HG02884 (cell line): ENCODE data around the gene PIAS2.
"Not testable (repeated sequence)": the region's sequence is repeated elsewhere in the genome, so short reads cannot be mapped to it uniquely, and the experiment has no call there.

Experiments used
- ATAC-seq: cut with Tn5 transposase; IDR thresholded peaks from one replicate; pipeline ENCODE4 v1.9.1; 2021; ENCODE audit warnings: mild to moderate bottlenecking, moderate library complexity; ENCODE audit not compliant: unreplicated experiment

The PIAS2 gene

DNA sequence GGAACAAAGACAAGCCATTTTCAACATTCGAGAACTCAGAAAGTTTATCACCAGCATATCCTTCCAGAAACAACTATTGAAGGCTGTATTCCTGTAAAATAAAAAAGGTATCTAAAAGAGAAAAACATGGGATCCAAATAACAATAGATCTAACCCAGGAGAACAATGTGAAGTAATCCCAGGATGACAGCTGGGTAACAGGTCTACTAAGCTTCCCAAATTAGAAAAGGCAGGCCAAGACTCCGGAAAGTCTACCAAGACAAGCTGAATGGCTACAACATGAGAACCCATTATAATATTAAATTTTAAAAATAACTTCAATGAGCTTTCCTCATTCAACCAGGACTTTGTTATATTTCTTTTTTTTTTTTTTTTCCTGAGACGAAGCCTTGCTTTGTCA lies 6.5 kb downstream of the PIAS2 start:
- no peak for ATAC-seq

DNA sequence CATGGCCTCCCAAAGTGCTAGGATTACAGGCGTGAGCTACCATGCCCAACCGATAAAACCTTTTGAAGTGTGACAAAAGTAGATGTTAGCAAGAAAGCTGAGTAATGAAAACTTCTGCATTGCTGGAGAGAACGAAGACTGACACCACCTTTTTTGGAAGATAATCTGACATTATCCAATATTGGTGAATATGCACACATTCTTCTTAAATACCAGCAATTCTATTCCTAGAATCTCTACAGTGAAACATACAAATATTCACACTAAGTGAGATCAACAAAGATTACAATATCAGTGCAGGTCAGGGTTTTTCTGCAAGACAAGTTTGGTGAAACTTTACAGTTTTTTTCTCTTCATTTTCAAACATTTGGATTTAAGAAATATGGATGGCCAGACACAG lies 7.8 kb downstream of the PIAS2 start:
- ATAC-seq: no peak

DNA sequence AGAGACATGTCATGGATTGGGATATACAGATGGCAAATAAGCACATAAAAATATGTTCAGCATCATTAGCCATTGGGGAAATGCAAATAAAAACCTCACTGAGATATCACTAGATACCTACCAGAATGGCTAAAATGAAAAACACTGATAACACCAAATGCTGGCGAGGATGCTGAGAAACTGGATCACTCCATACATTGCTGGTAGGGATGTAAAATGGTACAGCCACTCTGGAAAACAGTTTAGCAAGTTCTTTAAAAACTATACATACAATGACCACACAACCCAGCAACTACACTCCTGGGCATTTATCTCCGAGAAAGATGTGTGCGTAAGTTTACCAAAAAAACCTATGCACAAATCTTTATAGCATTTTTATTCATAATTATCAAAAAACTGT lies 13.9 kb downstream of the PIAS2 start:
- ATAC-seq: no peak

DNA sequence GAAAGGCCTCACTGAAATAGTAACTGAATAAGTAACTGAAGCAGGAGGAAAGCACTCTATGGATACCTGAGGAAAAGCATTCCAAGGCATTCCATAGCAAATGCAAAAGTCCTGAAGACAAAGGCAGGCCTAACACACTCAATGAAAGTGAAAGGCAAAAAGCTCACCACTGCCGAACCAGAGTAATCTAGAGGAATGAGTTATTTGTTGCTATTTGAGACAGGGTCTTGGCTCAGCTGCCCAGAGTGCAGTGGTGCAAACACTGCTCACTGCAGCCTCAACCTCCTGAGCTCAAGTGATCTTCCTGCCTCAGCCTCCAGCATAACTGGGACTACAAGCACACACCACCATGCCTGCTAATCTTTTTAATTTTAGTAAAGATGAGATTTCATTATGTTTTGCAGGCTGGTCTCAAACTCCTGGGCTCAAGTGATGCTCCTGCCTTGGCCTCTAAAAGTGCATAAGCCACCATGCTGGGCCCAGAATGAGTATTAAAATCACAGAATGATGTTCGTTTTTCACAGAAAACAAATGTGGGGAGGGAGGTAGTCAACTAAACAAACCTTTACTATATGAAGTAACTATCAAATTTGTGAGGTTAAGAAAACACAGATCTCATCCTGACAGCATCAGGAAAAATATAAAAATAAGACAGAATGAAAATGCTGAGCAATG lies 17.9 kb downstream of the PIAS2 start:
- ATAC-seq: peak; percentile 85

DNA sequence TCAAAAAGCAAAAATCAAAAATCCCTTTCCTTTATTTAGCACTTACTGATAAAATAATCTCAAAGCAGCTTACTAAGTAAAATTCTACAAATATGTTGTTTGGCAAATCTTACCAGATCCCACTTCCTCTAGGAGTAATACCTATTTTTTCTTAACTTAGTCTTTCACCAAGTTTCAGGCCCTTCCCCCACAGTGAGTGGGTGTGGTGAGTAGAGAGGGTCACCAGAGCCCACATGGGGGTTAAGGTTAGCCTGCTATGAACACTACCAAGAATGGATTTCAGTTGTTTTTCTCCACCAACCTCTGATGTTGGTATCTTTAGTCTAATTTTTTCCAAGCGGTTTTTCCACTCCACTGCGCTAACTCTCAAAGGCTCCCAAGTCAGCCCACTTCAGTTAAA lies 23.2 kb downstream of the PIAS2 start:
- no peak for ATAC-seq

DNA sequence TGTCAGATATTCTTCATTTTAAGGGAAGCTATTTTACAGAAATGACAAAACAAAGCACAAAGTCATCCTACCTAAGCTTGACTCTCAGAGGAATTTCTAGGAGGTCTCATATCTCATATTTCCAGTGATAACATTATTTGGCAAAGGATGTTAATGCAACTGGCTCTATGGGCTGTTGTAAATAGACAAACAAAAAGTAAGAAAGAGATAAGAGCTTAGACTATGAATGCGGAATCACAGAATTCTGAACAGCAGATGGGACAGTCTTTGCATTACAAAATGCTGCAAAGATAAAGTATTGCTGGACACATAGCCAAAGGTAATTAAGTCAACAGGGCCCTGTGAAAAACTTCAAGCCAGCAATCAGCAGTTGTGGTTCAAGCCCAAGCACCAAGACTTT lies 23.9 kb downstream of the PIAS2 start:
- no peak for ATAC-seq

DNA sequence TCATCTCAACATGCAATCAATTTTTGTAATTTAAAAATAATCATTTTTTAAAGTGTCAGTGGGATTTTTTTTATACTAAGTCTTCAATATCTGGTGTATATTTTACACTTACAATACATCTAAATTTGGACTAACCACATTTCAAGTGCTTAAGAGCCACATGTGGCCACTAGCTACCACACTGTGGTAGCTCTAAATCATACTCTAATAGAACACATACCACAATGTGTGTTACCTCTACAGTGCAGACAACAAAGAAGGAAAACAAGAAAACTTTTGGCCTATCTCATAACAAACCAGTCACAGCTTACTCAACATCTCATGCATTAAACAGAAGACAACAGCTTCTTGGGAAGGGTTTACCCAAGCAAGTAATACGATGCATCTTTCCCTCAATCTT lies 24.5 kb downstream of the PIAS2 start:
- peak; percentile 49 for ATAC-seq

DNA sequence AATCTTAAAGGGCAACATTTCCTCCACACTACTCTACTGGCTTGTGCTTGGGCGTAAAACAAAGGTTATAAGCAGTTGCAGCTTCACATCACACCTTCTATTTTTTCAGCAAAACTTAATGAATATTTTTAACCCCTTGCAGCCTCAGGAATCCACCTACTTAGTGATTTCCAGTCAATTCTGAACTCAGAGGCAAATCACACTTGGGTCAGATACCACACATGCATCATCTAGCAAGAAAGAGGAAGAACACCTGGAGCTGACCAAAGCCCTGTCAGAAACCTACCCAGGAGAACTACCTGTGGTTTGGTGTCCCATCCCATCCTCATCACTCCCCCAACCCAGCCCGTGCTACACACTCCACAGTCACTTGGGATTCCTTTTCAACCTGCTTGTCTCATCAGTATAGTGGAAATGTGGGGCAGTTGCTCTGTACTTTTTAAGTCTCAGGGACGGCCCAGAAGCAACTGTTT lies 25.5 kb downstream of the PIAS2 start:
- ATAC-seq: peak; percentile 92

DNA sequence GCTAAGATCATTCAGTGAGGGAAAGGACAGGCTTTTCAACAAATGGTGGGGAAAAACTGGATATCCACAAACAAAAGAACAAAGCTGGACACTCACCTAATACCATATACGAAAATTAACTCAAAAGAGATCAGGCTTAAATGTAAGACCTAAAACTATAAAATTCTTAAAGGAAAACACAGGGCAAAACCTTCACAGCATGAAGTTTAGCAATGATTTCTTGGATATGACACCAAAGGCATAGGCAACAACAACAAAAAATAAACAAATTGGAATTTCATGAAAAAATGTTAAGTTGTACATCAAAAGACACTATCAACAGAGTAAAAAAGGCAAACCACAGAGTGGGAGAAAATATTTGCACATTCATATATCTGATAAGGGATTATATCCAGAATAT lies 28.3 kb downstream of the PIAS2 start:
- no peak for ATAC-seq

DNA sequence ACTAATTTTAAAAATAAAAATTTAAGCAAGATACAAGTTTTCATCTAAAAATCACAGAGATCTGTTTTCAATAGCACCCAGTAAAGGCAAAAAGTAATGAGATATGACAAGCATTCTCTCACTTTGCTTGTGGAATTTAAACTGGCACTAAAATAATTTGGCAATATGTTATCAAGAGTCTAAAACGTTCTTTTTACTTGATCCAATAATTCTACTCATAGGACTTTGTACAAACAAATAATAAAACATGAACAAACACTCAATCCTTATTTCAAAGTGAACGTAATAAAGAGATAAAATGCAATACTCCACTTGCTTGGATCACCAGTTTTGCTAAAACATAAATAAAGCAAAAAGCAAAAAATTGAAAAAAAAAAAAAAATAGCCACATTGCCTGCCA lies 30.4 kb downstream of the PIAS2 start:
- no peak for ATAC-seq

DNA sequence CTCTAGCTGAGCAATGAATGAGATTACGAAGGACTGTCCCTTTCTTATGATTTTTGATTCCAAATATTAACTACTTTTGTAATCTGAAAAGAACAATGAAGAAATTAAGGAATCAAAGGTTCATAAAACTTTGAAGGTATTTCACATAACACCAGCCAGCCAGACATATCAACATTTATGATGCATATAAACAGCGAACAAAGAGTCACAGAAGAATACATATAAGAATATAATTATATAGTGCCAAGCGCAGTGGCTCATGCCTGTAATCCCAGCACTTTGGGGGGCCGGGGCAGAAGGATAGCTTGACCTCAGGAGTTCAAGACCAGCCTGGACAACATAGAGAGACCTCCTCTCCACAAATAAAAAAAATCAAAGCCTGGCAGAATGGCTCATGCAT lies 34.1 kb downstream of the PIAS2 start:
- no peak for ATAC-seq

DNA sequence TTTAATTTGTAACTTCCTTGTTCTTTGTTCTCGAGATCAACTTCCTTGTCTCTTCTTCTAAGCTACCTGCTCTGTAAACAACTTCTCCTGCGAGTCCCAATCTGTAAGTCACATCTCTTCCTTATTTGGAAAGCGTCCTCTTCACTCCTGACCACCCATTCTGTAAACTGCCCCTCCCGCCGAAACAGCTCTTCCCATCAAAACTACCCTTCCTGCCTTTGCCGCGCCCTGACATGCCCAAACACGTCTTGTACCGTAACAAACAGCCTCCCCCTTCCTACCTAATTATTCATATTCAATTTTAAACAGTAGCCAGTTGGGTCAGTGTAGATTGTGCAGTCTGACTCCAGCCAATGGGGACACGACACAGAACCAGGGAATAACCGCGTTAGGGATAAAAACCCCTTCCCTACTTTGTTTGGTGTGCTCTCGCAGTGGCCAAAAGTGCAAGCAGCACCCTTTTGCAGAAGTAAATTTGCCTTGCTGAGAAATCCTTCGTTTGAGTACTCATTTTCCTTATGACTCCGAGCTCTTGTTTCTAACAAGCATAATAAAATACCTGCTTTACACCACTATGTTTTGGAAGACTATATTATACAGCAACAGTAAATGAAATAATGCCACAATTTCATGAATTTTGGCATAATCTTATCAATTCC lies 39.8 kb downstream of the PIAS2 start:
- ATAC-seq: no peak

DNA sequence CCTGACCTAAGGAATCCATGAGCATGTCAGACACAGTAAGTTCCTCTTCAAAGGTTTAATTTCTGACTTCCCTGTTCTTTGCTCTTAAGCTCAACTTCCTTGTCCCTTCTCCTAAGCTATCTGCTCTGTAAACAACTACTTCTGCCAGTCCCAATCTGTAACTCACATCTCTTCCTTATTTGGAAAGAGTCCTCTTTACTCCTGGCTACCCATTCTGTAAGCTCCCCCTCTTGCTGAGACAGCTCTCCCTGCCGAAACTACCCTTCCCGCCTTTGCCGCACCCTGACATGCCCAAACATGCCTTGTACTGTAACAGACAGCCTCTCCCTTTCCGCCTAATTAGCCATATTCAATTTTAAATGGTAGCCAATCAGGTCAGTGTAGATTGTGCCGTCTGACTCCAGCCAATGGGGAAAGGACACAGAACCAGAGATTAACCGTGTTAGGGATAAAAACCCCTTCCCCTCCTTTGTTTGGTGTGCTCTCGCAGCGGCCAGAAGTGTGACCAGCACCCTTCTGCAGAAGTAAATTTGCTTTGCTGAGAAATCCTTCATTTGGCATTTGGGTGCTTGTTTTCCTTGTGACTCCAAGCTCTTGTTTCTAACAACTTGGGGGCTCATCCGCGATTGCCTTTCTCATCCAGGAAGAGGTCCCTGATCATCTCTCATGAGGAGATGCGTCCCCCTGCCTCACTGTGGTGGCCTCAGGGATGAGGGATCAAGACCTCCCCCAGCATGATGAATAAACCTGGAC lies 49.0 kb downstream of the PIAS2 start:
- no peak for ATAC-seq

DNA sequence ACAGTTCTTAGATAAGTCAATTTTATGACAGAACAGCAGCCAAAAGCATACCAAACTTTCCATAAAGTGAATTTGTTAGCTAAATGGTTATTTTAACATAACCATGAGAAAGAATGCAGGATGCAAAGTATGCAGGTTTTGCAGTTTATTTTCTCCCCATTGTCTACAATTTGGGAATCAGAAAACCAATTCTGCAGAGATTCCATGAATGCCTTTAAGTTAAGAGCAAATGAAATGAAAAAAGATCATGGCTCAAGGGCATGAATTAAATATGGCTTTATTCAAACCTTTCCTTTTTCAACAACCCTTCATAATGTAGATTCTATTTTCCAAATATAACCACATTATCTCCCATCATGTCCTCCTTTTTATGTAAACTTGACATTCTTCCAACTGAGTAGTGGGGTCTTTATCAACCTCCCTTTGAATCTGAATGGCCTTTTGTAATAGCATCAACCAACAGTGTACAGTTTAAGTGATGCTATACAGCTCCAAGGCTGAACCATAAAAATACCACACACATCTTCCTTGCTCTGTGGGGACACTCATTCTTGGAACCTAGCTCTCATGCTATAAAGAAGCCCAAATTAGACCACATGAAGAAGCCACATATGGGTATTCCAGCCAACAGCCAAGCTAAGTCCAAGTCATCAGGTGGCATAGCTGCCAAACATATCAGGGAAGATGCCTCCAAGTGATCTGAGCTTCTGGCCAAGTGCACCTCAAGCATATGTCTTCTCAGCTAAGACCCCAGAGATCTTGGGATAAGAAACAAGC lies 49.8 kb downstream of the PIAS2 start:
- no peak for ATAC-seq

DNA sequence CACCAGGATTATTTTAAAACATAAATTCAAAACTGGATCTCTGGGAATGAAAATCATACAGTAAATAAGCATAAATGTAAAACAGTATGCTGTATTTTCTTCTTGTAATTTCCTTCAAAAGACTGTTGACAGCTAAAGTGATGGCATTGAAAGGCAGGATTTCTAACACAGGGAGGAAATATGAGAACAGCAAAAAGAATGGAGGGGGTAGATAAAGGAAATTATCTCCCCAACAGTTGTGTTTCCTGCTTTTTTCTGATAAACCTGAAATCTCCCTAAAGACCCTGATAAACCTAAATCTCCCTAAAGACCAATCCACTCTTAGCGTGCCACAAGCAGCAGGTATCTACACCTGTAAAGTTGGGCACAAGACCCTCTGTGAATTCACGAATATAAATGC lies 50.8 kb downstream of the PIAS2 start:
- no peak for ATAC-seq

DNA sequence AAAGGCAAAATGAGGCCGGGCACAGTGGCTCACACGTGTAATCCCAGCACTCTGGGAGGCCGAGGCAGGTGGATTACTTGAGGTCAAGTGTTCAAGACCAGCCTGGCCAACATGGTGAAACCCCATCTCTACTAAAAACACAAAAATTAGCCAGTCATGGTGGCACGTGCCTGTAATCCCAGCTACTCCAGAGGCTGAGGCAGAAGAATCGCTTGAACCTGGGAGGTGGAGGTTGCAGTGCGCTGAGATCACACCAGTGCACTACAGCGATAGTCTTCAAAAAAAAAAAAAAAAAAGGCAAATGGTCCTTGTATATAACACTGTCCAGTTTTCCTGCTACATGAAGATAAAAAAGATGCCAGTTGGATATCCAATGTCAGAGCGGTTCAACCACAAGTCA lies 52.1 kb downstream of the PIAS2 start:
- not testable (repeated sequence) for ATAC-seq

DNA sequence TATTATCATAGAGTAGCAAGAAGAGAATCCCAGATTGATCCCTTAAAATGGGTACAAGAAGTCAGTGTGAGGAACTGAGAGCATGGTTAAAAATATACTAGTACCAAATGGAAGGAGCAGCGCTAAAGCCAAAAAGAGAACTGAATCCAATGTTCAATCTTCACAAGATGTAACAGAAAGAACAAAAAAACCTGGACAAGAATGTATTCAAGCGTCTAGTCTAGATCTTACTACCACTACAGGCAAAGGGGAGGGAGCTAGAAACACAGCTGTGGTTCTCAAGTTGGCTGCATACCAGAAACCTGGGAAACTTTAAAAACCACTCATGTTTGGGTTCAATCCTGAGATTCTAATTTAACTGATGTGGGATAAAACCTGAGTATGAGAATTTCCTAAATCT lies 57.5 kb downstream of the PIAS2 start:
- peak; percentile 59 for ATAC-seq

DNA sequence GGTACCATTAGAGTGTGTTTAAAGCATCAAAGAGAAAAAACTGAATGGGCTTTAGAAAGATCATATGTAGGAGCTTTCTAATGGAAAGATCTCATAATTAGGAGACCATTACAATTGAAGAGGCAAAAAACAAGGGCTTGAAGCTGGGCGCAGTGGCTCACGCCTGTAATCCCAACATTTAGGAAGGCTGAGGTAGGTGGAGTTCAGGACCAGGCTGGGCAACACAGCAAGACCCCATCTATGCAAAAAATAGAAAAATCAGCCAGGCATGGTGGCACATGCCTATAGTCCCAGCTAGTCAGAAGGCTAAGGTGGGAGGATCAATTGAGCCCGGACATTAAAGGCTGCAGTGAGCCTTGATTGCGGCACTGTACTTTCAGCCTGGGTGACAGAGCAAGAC lies 59.0 kb downstream of the PIAS2 start:
- ATAC-seq: no peak

DNA sequence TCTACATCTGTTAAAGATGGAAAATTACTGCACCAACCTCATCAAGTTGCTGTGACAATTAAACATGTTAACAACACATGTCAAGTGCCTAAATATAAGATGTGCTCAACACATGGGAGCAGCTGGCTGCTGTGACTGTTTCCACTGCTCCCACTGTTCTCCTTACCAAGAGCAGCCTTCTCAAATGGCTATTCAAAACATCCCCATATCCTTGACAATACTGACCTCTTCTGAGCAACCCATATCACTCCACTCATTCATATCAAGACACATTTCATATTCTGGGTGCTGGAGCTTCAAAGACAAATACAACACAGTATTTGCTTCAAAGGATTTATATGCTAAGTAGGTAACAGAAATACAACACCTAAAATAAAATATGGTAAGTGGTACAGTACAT lies 60.3 kb downstream of the PIAS2 start:
- ATAC-seq: no peak

DNA sequence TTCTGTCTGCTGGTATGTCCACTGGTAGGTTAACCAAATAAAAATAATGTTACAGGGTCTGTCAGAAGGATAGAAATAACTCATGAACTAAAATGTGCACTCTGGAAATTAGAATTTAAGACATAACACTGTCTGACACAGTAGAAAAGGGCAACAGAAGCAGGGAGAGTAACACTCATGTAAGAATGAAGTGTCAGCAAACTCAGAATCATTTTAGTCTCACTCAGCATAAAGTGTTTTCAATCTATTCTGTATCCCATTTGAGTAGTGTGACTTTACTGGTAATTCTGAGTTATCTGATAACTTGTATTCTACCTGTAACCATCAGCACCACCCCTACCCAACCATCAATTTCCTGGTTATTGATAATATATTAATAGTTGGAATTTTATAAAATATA lies 68.3 kb downstream of the PIAS2 start:
- no peak for ATAC-seq

DNA sequence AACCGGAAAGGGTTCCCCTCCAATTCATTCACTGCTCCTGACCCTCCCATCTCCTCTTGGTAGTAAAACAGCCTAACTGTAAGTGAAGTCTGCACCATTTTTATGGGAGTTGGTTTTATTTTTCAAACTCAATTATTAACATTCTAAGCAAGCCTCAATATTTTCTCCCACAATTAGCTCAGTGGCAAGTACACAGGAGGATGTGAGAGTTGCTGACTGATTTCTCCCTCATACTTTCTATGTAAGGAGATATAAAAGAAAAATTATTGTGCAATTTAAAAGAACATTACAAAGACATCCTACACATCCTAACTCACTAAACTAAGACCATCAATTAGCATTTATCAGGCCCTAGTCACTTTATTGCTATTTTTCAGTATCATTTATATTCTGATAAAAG lies 73.9 kb downstream of the PIAS2 start:
- no peak for ATAC-seq
